Right lobe of liver (tissue), 4 donors: ENCODE data around the gene APLN.

Experiments used
- CTCF ChIP-seq, 4 donors: fragments of 200-600 bp in 3 of 4; fragments of 450-650 bp in 1 of 4; IDR thresholded peaks; one replicate each; pipeline versions ENCODE4 v1.5.1 to v1.8.0; 2016 to 2022; ENCODE audit warnings: antibody characterized with exemption in 4 of 4, mild to moderate bottlenecking in 2 of 4
- POLR2A ChIP-seq: fragments of 450-650 bp; IDR thresholded peaks from one replicate; pipeline ENCODE4 v1.6.1; 2017; ENCODE audit warnings: antibody characterized with exemption, mild to moderate bottlenecking
- donor health status: DM: no; HTN: no; CAD: no.
- donor health status: DM: no; HTN: no; CAD: no.
- donor health status: DM: no; HTN: yes; CAD: no.

GRCh38 chrX:129686422-129686948 lies 31.7 kb upstream of the APLN start:
- TF ChIP-seq POLR2A (no peak), CTCF (IDR thresholded peaks at IDR 0.05) (no peak)
